ENCODE measurements around the gene ZNF175.

ZNF175 gene

GRCh38 chr19:51637362-51637978, 66.4 kb downstream of the ZNF175 start:
- DNase-seq, result no peak

GRCh38 chr19:51639916-51640315, 68.8 kb downstream of the ZNF175 start:
- DNase-seq, result no peak

- DNase-seq, result no peak
These were observed 69.3 kb downstream of the ZNF175 start for GRCh38 chr19:51640386-51640785.

- no peak for DNase-seq
These were observed 70.6 kb downstream of the ZNF175 start for GRCh38 chr19:51641648-51642047.

All from CD4-positive, alpha-beta T cell treated with Interleukin-4 for 4 hours (primary cell).